Nephron progenitor cell (in vitro differentiated cells): ENCODE results near the gene KLHL29.

ENCODE experiments used
- DNase-seq: peaks from one replicate; pipeline ENCODE4 v3.0.0; 2021
- H3K27ac Mint-ChIP-seq: 2 replicates; pipeline ENCODE4 v1.8.0; 2021; ENCODE audit warnings: mild to moderate bottlenecking, moderate library complexity, mixed read lengths
- H3K27me3 Mint-ChIP-seq: 2 replicates; pipeline ENCODE4 v1.8.0; 2021; ENCODE audit warnings: mild to moderate bottlenecking, low read depth, mixed read lengths; ENCODE audit not compliant: poor library complexity
- H3K36me3 Mint-ChIP-seq: 2 replicates; pipeline ENCODE4 v1.8.0; 2021; ENCODE audit warnings: low read depth, mixed read lengths
- H3K4me1 Mint-ChIP-seq: 2 replicates; pipeline ENCODE4 v1.8.0; 2021; ENCODE audit warnings: mixed read lengths
- H3K4me3 Mint-ChIP-seq: 2 replicates; pipeline ENCODE4 v1.8.0; 2021; ENCODE audit warnings: mild to moderate bottlenecking, moderate library complexity, mixed read lengths
- H3K9me3 Mint-ChIP-seq: 2 replicates; pipeline ENCODE4 v1.8.0; 2021; ENCODE audit warnings: mild to moderate bottlenecking, moderate library complexity, mixed read lengths
- TF ChIP-seq, protein P1 (sequence below): fragments of 200-600 bp; sonication (generic); IDR thresholded peaks from 2 replicates; pipeline ENCODE4 v1.5.0; 2021; ENCODE audit warnings: antibody characterized with exemption

Gene KLHL29

GRCh38 chr2:23379220-23379695 lies 5.7 kb upstream of the KLHL29 start:
- TF ChIP-seq, protein P1, sequence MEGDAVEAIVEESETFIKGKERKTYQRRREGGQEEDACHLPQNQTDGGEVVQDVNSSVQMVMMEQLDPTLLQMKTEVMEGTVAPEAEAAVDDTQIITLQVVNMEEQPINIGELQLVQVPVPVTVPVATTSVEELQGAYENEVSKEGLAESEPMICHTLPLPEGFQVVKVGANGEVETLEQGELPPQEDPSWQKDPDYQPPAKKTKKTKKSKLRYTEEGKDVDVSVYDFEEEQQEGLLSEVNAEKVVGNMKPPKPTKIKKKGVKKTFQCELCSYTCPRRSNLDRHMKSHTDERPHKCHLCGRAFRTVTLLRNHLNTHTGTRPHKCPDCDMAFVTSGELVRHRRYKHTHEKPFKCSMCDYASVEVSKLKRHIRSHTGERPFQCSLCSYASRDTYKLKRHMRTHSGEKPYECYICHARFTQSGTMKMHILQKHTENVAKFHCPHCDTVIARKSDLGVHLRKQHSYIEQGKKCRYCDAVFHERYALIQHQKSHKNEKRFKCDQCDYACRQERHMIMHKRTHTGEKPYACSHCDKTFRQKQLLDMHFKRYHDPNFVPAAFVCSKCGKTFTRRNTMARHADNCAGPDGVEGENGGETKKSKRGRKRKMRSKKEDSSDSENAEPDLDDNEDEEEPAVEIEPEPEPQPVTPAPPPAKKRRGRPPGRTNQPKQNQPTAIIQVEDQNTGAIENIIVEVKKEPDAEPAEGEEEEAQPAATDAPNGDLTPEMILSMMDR = no peak
- Mint-ChIP-seq H3K27ac (no peak overlapping the region), H3K4me1 (peaks cover 44% of the 10 kb centered on the region), H3K9me3 (no peaks in the 10 kb centered on the region), H3K27me3 (peaks cover 45% of the 10 kb centered on the region), H3K36me3 (no peaks in the 10 kb centered on the region), H3K4me3 (no peak overlapping the region)
- no peak for DNase-seq

DNA sequence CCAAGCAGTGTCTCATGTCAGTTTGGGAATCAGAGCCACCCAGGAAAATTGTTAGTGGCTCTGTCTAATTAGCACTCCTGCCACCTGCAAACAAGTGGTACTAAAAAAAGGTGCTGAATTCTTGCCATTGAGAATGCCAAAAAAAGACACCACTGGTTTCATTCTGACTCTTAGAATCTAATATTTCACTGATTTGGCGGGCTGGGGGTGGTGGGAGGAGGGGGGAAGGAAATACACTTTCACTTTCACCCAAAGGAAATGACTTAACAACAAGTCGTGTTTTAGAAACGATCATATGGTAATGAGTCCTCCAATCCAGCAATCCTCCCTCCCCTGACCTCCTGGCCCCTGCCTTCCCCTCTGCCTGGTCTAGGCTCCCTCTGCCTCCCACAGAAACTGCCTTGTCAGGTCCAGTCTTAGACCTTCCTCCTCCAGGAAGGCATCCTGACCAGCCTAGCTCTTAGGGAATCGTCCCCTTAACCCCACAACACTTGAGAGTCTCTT lies 4.4 kb upstream of the KLHL29 start:
- Mint-ChIP-seq H3K27me3 (peaks cover 49% of the 10 kb centered on the region), H3K36me3 (no peaks in the 10 kb centered on the region), H3K4me1 (peaks cover 34% of the 10 kb centered on the region), H3K9me3 (no peaks in the 10 kb centered on the region), H3K27ac (no peak overlapping the region), H3K4me3 (no peak overlapping the region)
- TF ChIP-seq, protein P1 = no peak
- DNase-seq = no peak

- Mint-ChIP-seq H3K9me3 (no peaks in the 10 kb centered on the region), H3K4me3 (no peak overlapping the region), H3K27ac (no peak overlapping the region), H3K27me3 (peaks cover 50% of the 10 kb centered on the region), H3K4me1 (peaks cover 35% of the 10 kb centered on the region), H3K36me3 (no peaks in the 10 kb centered on the region)
- TF ChIP-seq, protein P1 = no peak
- DNase-seq = no peak
Measured at GRCh38 chr2:23381084-23381483, 3.9 kb upstream of the KLHL29 start.

GRCh38 chr2:23381485-23381884 lies 3.5 kb upstream of the KLHL29 start:
- TF ChIP-seq, protein P1 = no peak
- Mint-ChIP-seq H3K36me3 (no peaks in the 10 kb centered on the region), H3K27ac (no peak overlapping the region), H3K9me3 (no peaks in the 10 kb centered on the region), H3K27me3 (peaks cover 51% of the 10 kb centered on the region), H3K4me1 (peaks cover 36% of the 10 kb centered on the region), H3K4me3 (no peak overlapping the region)
- DNase-seq = no peak

- peaks cover 58% of the 10 kb centered on the region for H3K27me3 Mint-ChIP-seq
- no peaks in the 10 kb centered on the region for H3K36me3 Mint-ChIP-seq
- no peak overlapping the region for H3K4me3 Mint-ChIP-seq
- H3K4me1 Mint-ChIP-seq = peaks cover 34% of the 10 kb centered on the region
- H3K9me3 Mint-ChIP-seq = no peaks in the 10 kb centered on the region
- no peak for DNase-seq
- no peak overlapping the region for H3K27ac Mint-ChIP-seq
- TF ChIP-seq, protein P1 = no peak
Measured at GRCh38 chr2:23383100-23383499, 1.9 kb upstream of the KLHL29 start.

DNA sequence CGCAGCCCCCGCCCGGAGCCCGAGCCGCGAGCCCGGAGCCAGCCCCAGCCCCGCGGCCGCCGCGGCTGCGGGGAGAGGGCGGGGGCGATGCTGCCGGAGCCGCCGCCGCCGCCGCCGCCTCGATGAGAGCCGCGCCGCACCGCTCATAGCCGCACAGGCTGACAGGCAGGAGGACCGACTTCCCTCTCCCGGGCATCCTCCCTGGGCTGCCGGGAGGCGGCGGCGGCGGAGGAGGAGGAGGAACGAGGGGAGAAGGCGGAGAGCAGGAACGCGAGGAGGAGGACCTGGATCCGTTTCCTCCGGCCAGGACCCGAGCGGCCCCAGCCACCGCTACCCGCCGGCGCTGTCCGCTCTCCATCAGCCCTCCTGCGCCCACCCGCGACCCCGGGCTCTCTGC lies 370 bp downstream of the KLHL29 start:
- H3K36me3 Mint-ChIP-seq = no peaks in the 10 kb centered on the region
- no peak overlapping the region for H3K27ac Mint-ChIP-seq
- H3K4me3 Mint-ChIP-seq = peak overlapping the region; percentile 56
- TF ChIP-seq, protein P1 = no peak
- H3K27me3 Mint-ChIP-seq = peaks cover 76% of the 10 kb centered on the region
- peaks cover 37% of the 10 kb centered on the region for H3K4me1 Mint-ChIP-seq
- H3K9me3 Mint-ChIP-seq = no peaks in the 10 kb centered on the region
- DNase-seq = no peak
